HG03460 (cell line): Measurements from ENCODE around the gene ABHD5.

ENCODE experiments used
- ATAC-seq: cut with Tn5 transposase; IDR thresholded peaks from one replicate; pipeline ENCODE4 v1.9.1; 2021; ENCODE audit not compliant: unreplicated experiment

Gene ABHD5

GRCh38 chr3:43773273-43774094 lies 82.7 kb downstream of the ABHD5 start:
- ATAC-seq, result no peak

GRCh38 chr3:43774799-43775198 lies 84.1 kb downstream of the ABHD5 start:
- no peak for ATAC-seq

- no peak for ATAC-seq
These were observed 85.4 kb downstream of the ABHD5 start for GRCh38 chr3:43776101-43776500.

GRCh38 chr3:43779850-43780249 lies 89.1 kb downstream of the ABHD5 start:
- ATAC-seq, result no peak

- no peak for ATAC-seq
These were observed 91.8 kb downstream of the ABHD5 start for GRCh38 chr3:43782541-43782940.
